K562 (cell line): ENCODE measurements around the gene AKAP6. TPM values are rescaled to one million over a fixed set of nuclear protein-coding genes. Genes with fewer than 3 reads are reported as not detected.

Source experiments
- ATAC-seq: fragments of 200-7000 bp; cut with Tn5 transposase; 3 replicates; pipeline ENCODE4 v1.9.1; 2020; ENCODE audit warnings: moderate library complexity
- BruUV-seq: library from RNA; stranded (reverse); fragments of 400-500 nt; replicated peaks from 2 replicates; lab custom pipeline; 2021; lab: Mats Ljungman, UMichigan
- CTCF ChIA-PET: fragments of 300-600 bp; formaldehyde crosslinking; extraction: SDS; loops from one replicate; lab custom pipeline; 2021; ENCODE audit warnings: low intra/inter-chr PET ratio; lab: Yijun Ruan, JAX
- POLR2A ChIA-PET: fragments of 300-600, 350-650 bp; sonication (Branson Sonifier 250); formaldehyde crosslinking; extraction: SDS; loops from one replicate; lab custom pipeline; 2021; ENCODE audit warnings: antibody characterized with exemption, inconsistent platforms; lab: Yijun Ruan, JAX
- DNase-seq, 4 experiments: peaks; one replicate each; pipeline versions ENCODE4 v3.0.0 to v3.0.0-alpha.2; 2011 to 2018; ENCODE audit warnings: low spot score in 3 of 4, mixed read lengths in 3 of 4; ENCODE audit errors: extremely low read depth in 1 of 4
- FAIRE-seq: peaks from 2 replicates; lab custom pipeline; 2011; peaks lifted over from hg19 to GRCh38; lab: Jason Lieb, UNC
- H2AFZ ChIP-seq: 2 replicates; pipeline ENCODE4 v1.6.0; 2011; ENCODE audit warnings: low read depth, low read length, control low read depth, inconsistent platforms
- H3K27ac ChIP-seq: fragments of 200-600 bp; 3 replicates; pipeline ENCODE4 v1.8.0; 2011; ENCODE audit warnings: low read depth, mild to moderate bottlenecking, control low read depth, inconsistent platforms, low read length, moderate library complexity, mixed read lengths; ENCODE audit errors: extremely low read depth
- H3K27me3 ChIP-seq, 2 experiments: fragments of 300-600 bp in 1 of 2; 2 replicates in 1 of 2; 3 replicates in 1 of 2; pipeline versions ENCODE4 v1.6.0 to v1.8.0; 2011; ENCODE audit warnings: inconsistent platforms in 2 of 2, low read length in 2 of 2, mild to moderate bottlenecking in 1 of 2, mixed read lengths in 1 of 2, moderate library complexity in 1 of 2; ENCODE audit not compliant: control insufficient read depth in 2 of 2, insufficient read depth in 2 of 2
- H3K36me3 ChIP-seq: fragments of 300-600 bp; 3 replicates; pipeline ENCODE4 v1.8.0; 2011; ENCODE audit warnings: mild to moderate bottlenecking, low read length, inconsistent platforms; ENCODE audit not compliant: control insufficient read depth, insufficient read depth
- H3K4me1 ChIP-seq, 2 experiments: fragments of 200-600 bp in 1 of 2; replicated peaks in 1 of 2; 2 replicates in 1 of 2; 3 replicates in 1 of 2; pipeline versions ENCODE4 v1.5.1 to v1.8.0; 2011; ENCODE audit warnings: inconsistent platforms in 2 of 2, low read length in 2 of 2, mild to moderate bottlenecking in 1 of 2, mixed read lengths in 1 of 2, moderate library complexity in 1 of 2; ENCODE audit not compliant: control insufficient read depth in 2 of 2, insufficient read depth in 2 of 2
- H3K4me2 ChIP-seq: 2 replicates; pipeline ENCODE4 v1.6.1; 2011; ENCODE audit warnings: low read length, control low read depth, inconsistent platforms, mixed read lengths; ENCODE audit not compliant: insufficient read depth
- H3K4me3 ChIP-seq: fragments of 200-600 bp; sonication (generic), shearing (Covaris generic); 2 replicates; pipeline ENCODE4 v1.5.1; 2016; ENCODE audit warnings: control low read depth, inconsistent platforms
- H3K79me2 ChIP-seq: fragments of 200-600 bp; 3 replicates; pipeline ENCODE4 v1.8.0; 2011; ENCODE audit warnings: low read length, inconsistent platforms; ENCODE audit not compliant: control insufficient read depth, insufficient read depth
- H3K9ac ChIP-seq, 2 experiments: 2 replicates each; pipeline versions ENCODE4 v1.6.0 to v1.6.1; 2011; ENCODE audit warnings: low read depth in 2 of 2, low read length in 2 of 2, control low read depth in 1 of 2, inconsistent platforms in 1 of 2, mild to moderate bottlenecking in 1 of 2, mixed read lengths in 1 of 2; ENCODE audit not compliant: insufficient read depth in 1 of 2
- H3K9me1 ChIP-seq: one replicate; pipeline ENCODE4 v1.6.0; 2011; ENCODE audit warnings: inconsistent platforms, mild to moderate bottlenecking, low read length, moderate library complexity; ENCODE audit not compliant: control insufficient read depth, insufficient read depth
- H3K9me3 ChIP-seq: replicated peaks from 2 replicates; pipeline ENCODE4 v1.5.1; 2011; ENCODE audit warnings: low read depth, low read length, inconsistent platforms; ENCODE audit not compliant: control insufficient read depth, insufficient read depth
- H4K20me1 ChIP-seq: replicated peaks from 2 replicates; pipeline ENCODE4 v1.6.1; 2011; ENCODE audit warnings: low read length, inconsistent platforms, mixed read lengths; ENCODE audit not compliant: control insufficient read depth, insufficient read depth
- CBFA2T3 ChIP-seq: fragments of 450-650 bp; IDR thresholded peaks from 2 replicates; pipeline ENCODE4 v1.6.1; 2017
- CREM ChIP-seq: IDR thresholded peaks from 2 replicates; pipeline ENCODE4 v1.6.1; 2014; ENCODE audit warnings: antibody characterized with exemption, low read depth
- DPF2 ChIP-seq: fragments of 450-650 bp; IDR thresholded peaks from 2 replicates; pipeline ENCODE4 v1.6.1; 2016
- KDM2B ChIP-seq: fragments of 250-450 bp; sonication (Bioruptor Pico); IDR thresholded peaks from 2 replicates; pipeline ENCODE4 v1.8.0; 2021; ENCODE audit warnings: mild to moderate bottlenecking, moderate library complexity
- NFYB ChIP-seq: IDR thresholded peaks from 2 replicates; pipeline ENCODE4 v1.6.1; 2011; ENCODE audit warnings: mild to moderate bottlenecking, moderate library complexity; ENCODE audit not compliant: insufficient read length; ENCODE audit errors: extremely low read depth
- OTX1 ChIP-seq: fragments of 450-650 bp; formaldehyde crosslinking; IDR thresholded peaks from 2 replicates; pipeline ENCODE4 v1.4.0; 2022; ENCODE audit warnings: mild to moderate bottlenecking
- ZNF121 ChIP-seq: sonication (generic); formaldehyde crosslinking; conservative IDR thresholded peaks from 2 replicates; pipeline ENCODE4 v1.8.0; 2022; ENCODE audit warnings: missing genetic modification reagents
- ZNF444 ChIP-seq: fragments of 250-450 bp; sonication (Bioruptor Pico); IDR thresholded peaks from 2 replicates; pipeline ENCODE4 v1.4.0; 2020; ENCODE audit warnings: mild to moderate bottlenecking, moderate library complexity
- WGBS: fragments of 100-300 bp; shearing (Covaris generic); methylation state at CpG from one replicate; pipeline ENCODE4 v1.1.6; 2016; ENCODE audit warnings: low coverage, mixed read lengths; ENCODE audit not compliant: insufficient coverage; ENCODE audit errors: missing lambda C conversion rate; 5-methylcytosine and 5-hydroxymethylcytosine counted together
- in situ Hi-C: fragments of 300-500 bp; cut with MboI; formaldehyde crosslinking; loops from 4 replicates; pipeline ENCODE4 v1.15.0; 2018; ENCODE audit warnings: inconsistent platforms, mixed read lengths
- intact Hi-C: fragments of 100-400 bp; cut with micrococcal nuclease; formaldehyde crosslinking; loops from 2 replicates; pipeline ENCODE4 v1.14.2; 2022
- polyA plus RNA-seq, 8 experiments: library from polyadenylated mRNA; depleted of rRNA in 4 of 8; stranded (reverse) in 5 of 8; unstranded in 3 of 8; fragments of >200 nt; fragmentation: Nextera tagmentation in 2 of 8; fragmentation: Illumina TruSeq in 1 of 8; extraction: Ambion mirVana in 2 of 8; extraction: Trizol in 1 of 8; gene quantifications; 2 replicates each; pipeline versions ENCODE4 v1.2.1 to v1.2.3, GENCODE V29; 2011 to 2014; ENCODE audit warnings: inconsistent platforms in 1 of 8, missing spikeins in 1 of 8
- total RNA-seq, 7 experiments: library from RNA; depleted of rRNA in 6 of 7; stranded (reverse); fragments of >200 nt in 6 of 7; fragmentation: Illumina TruSeq in 2 of 7; extraction: Trizol in 2 of 7; gene quantifications; 2 replicates each; pipeline versions ENCODE4 v1.2.1 to v1.2.3, GENCODE V29; 2011 to 2021; ENCODE audit warnings: low replicate concordance in 1 of 7
- TF ChIP-seq, protein P1 (sequence below): sonication (generic); formaldehyde crosslinking; IDR thresholded peaks from 2 replicates; pipeline ENCODE4 v1.8.1; 2023; ENCODE audit warnings: mild to moderate bottlenecking, missing genetic modification reagents
- TF ChIP-seq, protein P2 (sequence below): fragments of 200-600 bp; sonication (generic); IDR thresholded peaks from one replicate; pipeline ENCODE4 v1.6.1; 2012; ENCODE audit warnings: mild to moderate bottlenecking, low read depth, low read length, inconsistent platforms

The AKAP6 gene
- total and polyA plus RNA-seq, 9 of the 15 experiments (the other 6 are each of a cell fraction or from before 2014, with no cell fraction given), result 0.03 to 1.7 (median 0.48) TPM

DNA sequence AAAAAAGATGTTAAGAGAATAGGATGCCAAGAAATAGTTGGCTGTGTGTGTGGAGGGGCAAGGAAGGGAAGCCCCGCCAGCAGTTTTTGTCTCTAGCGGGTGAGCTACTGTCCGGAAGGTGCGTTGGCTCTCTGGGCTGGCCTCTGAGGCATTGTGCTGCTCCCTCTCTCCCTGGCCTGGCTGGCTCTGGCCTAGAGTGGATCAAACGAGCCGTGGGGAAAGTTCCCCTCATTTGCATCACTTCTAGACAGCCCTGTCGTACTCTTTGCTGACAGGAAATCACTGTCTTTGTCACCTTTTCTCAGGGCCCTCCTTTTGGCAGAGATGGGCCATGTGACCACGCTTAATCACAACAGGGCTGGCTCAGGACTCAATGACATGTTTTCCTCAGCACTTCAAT is 373.5 kb downstream of the AKAP6 start:
- H3K36me3 ChIP-seq, result no peaks in the 10 kb centered on the region
- H4K20me1 ChIP-seq, result no peaks in the 10 kb centered on the region
- in situ Hi-C loops (loop anchor here (25.0 kb wide), 1 partner anchor 1610 kb away; no protein-coding TSS in a partner anchor), intact Hi-C loops (no loop called here)
- DNase-seq (no peak), ATAC-seq (no peak), FAIRE-seq (no peak)
- no TSS peak for BruUV-seq
- no peak overlapping the region for H3K4me2 ChIP-seq
- H2AFZ ChIP-seq, result no peak overlapping the region
- H3K4me1 ChIP-seq, result no peaks in the 10 kb centered on the region
- no peaks in the 10 kb centered on the region for H3K9me1 ChIP-seq
- ChIA-PET CTCF (interaction anchor here (0.6 kb wide), 1 partner anchor 606 kb away, joined by 3 read pairs; no protein-coding TSS in a partner anchor), POLR2A (interaction anchor here (0.7 kb wide), 1 partner anchor 19 kb away, joined by 3 read pairs; no protein-coding TSS in a partner anchor)
- H3K27me3 ChIP-seq, result no peaks in the 10 kb centered on the region
- H3K27ac ChIP-seq, result no peak overlapping the region
- WGBS, result 0% methylated on average over 6 of the region's 8 CpGs
- no peak overlapping the region for H3K4me3 ChIP-seq
- H3K9me3 ChIP-seq, result no peaks in the 10 kb centered on the region
- H3K9ac ChIP-seq, result no peak overlapping the region
- no peaks in the 10 kb centered on the region for H3K79me2 ChIP-seq
- TF ChIP-seq KDM2B (CRISPR knock-in tag), result no peak
- TF ChIP-seq CBFA2T3, result no peak
- TF ChIP-seq ZNF121 (CRISPR knock-in tag), result no peak
- TF ChIP-seq DPF2, result no peak
- TF ChIP-seq CREM, result no peak
- TF ChIP-seq, protein P1, sequence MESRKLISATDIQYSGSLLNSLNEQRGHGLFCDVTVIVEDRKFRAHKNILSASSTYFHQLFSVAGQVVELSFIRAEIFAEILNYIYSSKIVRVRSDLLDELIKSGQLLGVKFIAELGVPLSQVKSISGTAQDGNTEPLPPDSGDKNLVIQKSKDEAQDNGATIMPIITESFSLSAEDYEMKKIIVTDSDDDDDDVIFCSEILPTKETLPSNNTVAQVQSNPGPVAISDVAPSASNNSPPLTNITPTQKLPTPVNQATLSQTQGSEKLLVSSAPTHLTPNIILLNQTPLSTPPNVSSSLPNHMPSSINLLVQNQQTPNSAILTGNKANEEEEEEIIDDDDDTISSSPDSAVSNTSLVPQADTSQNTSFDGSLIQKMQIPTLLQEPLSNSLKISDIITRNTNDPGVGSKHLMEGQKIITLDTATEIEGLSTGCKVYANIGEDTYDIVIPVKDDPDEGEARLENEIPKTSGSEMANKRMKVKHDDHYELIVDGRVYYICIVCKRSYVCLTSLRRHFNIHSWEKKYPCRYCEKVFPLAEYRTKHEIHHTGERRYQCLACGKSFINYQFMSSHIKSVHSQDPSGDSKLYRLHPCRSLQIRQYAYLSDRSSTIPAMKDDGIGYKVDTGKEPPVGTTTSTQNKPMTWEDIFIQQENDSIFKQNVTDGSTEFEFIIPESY, result no peak
- TF ChIP-seq, protein P2, sequence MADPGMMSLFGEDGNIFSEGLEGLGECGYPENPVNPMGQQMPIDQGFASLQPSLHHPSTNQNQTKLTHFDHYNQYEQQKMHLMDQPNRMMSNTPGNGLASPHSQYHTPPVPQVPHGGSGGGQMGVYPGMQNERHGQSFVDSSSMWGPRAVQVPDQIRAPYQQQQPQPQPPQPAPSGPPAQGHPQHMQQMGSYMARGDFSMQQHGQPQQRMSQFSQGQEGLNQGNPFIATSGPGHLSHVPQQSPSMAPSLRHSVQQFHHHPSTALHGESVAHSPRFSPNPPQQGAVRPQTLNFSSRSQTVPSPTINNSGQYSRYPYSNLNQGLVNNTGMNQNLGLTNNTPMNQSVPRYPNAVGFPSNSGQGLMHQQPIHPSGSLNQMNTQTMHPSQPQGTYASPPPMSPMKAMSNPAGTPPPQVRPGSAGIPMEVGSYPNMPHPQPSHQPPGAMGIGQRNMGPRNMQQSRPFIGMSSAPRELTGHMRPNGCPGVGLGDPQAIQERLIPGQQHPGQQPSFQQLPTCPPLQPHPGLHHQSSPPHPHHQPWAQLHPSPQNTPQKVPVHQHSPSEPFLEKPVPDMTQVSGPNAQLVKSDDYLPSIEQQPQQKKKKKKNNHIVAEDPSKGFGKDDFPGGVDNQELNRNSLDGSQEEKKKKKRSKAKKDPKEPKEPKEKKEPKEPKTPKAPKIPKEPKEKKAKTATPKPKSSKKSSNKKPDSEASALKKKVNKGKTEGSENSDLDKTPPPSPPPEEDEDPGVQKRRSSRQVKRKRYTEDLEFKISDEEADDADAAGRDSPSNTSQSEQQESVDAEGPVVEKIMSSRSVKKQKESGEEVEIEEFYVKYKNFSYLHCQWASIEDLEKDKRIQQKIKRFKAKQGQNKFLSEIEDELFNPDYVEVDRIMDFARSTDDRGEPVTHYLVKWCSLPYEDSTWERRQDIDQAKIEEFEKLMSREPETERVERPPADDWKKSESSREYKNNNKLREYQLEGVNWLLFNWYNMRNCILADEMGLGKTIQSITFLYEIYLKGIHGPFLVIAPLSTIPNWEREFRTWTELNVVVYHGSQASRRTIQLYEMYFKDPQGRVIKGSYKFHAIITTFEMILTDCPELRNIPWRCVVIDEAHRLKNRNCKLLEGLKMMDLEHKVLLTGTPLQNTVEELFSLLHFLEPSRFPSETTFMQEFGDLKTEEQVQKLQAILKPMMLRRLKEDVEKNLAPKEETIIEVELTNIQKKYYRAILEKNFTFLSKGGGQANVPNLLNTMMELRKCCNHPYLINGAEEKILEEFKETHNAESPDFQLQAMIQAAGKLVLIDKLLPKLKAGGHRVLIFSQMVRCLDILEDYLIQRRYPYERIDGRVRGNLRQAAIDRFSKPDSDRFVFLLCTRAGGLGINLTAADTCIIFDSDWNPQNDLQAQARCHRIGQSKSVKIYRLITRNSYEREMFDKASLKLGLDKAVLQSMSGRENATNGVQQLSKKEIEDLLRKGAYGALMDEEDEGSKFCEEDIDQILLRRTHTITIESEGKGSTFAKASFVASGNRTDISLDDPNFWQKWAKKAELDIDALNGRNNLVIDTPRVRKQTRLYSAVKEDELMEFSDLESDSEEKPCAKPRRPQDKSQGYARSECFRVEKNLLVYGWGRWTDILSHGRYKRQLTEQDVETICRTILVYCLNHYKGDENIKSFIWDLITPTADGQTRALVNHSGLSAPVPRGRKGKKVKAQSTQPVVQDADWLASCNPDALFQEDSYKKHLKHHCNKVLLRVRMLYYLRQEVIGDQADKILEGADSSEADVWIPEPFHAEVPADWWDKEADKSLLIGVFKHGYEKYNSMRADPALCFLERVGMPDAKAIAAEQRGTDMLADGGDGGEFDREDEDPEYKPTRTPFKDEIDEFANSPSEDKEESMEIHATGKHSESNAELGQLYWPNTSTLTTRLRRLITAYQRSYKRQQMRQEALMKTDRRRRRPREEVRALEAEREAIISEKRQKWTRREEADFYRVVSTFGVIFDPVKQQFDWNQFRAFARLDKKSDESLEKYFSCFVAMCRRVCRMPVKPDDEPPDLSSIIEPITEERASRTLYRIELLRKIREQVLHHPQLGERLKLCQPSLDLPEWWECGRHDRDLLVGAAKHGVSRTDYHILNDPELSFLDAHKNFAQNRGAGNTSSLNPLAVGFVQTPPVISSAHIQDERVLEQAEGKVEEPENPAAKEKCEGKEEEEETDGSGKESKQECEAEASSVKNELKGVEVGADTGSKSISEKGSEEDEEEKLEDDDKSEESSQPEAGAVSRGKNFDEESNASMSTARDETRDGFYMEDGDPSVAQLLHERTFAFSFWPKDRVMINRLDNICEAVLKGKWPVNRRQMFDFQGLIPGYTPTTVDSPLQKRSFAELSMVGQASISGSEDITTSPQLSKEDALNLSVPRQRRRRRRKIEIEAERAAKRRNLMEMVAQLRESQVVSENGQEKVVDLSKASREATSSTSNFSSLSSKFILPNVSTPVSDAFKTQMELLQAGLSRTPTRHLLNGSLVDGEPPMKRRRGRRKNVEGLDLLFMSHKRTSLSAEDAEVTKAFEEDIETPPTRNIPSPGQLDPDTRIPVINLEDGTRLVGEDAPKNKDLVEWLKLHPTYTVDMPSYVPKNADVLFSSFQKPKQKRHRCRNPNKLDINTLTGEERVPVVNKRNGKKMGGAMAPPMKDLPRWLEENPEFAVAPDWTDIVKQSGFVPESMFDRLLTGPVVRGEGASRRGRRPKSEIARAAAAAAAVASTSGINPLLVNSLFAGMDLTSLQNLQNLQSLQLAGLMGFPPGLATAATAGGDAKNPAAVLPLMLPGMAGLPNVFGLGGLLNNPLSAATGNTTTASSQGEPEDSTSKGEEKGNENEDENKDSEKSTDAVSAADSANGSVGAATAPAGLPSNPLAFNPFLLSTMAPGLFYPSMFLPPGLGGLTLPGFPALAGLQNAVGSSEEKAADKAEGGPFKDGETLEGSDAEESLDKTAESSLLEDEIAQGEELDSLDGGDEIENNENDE, result no peak
- no peak for TF ChIP-seq ZNF444
- TF ChIP-seq NFYB, result no peak
- no peak for TF ChIP-seq OTX1 (CRISPR knock-in tag)
